ENCODE data around the gene ARHGEF37. TPM values are rescaled to one million over a fixed set of nuclear protein-coding genes. Genes with fewer than 3 reads are reported as not detected.

The ARHGEF37 gene
- polyA plus RNA-seq, 1 donor from 2014 or later, result 0.36 TPM

DNA sequence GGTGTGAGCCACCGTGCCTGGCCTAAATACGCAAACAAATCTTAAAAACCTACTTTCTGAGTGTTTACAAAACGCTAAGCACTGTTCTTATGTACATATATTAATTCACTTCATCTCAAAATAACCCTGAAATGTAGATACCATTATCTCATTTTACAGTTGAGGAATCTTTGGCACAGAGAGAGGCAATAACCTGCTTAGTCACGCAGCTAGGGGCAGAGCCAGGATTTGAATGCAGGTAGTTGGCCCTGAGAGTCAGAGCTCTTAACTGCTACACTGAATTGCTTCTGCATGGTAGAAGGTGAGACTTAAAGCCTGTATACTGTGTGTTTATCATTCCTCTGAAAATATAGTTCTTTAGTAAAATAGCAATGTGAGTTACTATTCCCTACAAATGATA, 21.9 kb downstream of the ARHGEF37 start:
- Mint-ChIP-seq H3K27ac (no peak overlapping the region), H3K9me3 (no peaks in the 10 kb centered on the region), H3K4me3 (peak overlapping the region in 1 of 4 donors; percentile 28), H3K27me3 (no peaks in the 10 kb centered on the region), H3K36me3 (no peaks in the 10 kb centered on the region), H3K4me1 (peaks cover 20 to 26% (median 24%) of the 10 kb centered on the region in 3 donors)

DNA sequence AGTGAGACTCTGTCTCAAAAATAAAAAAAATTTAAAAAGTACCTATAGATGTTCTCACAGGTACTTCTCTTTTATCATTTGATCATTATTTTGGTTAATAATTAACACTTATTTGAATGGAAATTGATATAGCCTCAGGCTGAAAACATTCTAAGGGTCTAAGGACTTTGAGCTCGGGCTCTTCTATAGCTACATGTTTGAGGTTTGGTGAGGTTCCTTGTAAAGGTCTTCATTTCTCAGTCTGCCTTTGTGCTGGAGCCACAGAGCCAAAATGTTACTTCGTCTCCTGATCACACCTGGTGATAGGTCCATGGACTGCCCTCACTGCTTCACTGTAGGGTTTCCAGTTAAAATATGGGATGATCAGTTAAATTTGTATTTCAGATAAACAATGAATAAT, 22.6 kb downstream of the ARHGEF37 start:
- no peaks in the 10 kb centered on the region for H3K27me3 Mint-ChIP-seq
- peaks cover 18 to 22% (median 21%) of the 10 kb centered on the region in 3 donors for H3K4me1 Mint-ChIP-seq
- H3K4me3 Mint-ChIP-seq, result peak overlapping the region in 1 of 4 donors; percentile 63
- no peak overlapping the region for H3K27ac Mint-ChIP-seq
- H3K36me3 Mint-ChIP-seq, result no peaks in the 10 kb centered on the region
- no peaks in the 10 kb centered on the region for H3K9me3 Mint-ChIP-seq

DNA sequence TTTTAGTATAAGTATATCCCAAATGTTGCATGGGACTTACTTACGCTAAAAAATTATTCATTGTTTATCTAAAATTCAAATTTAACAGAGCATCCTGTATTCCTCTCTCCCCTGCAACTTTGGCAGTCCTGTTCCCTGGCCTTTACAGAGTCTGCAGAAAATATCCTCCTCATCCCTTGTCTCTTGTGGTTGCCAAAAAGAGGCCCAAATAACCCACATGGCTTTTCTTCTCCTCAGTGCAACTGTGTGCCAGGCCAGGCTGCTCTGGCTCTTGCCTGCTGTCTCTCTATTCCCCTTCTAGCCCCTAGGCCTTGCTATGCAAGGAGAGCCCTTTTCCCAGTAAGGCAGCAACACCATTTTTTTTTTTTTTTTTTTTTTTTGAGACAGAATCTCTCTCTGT, 23.0 kb downstream of the ARHGEF37 start:
- H3K4me1 Mint-ChIP-seq, result peaks cover 18 to 22% (median 21%) of the 10 kb centered on the region in 3 donors
- H3K9me3 Mint-ChIP-seq, result no peaks in the 10 kb centered on the region
- H3K36me3 Mint-ChIP-seq, result no peaks in the 10 kb centered on the region
- H3K27me3 Mint-ChIP-seq, result no peaks in the 10 kb centered on the region
- no peak overlapping the region for H3K27ac Mint-ChIP-seq
- no peak overlapping the region for H3K4me3 Mint-ChIP-seq

DNA sequence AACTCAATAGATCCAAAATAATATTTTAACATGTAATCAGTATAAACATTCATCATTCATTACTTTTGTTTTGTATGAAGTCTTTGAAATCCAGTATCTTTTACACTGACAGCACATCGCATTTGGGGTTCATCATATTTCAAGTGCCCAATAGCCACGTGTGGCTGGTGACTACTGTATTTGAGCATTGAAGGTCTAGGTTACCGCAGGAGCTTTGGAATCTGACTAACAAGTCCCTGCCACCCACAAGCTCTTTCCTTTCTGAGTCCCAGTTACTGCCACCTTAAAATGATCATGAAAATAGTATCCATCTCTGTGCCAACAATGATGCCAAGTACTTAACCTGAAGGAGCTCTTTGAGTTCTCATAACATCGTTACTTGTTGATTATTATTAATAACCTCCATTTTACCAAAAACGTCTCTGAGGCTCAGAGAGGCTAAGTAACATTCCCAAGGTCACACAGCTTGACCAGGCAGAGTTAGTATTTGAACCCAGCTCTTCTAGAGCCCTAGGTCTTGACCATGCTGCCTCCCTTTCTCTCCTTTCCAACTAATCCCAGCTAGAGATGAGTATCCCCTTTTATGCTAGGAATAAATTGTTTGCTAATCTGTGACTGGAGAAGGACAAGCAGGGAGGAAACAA, 24.2 kb downstream of the ARHGEF37 start:
- H3K4me3 Mint-ChIP-seq, result peak overlapping the region in 2 of 4 donors; percentile 87 to 88
- H3K27ac Mint-ChIP-seq, result peak overlapping the region in 1 of 3 donors; percentile 73
- H3K36me3 Mint-ChIP-seq, result no peaks in the 10 kb centered on the region
- no peaks in the 10 kb centered on the region for H3K9me3 Mint-ChIP-seq
- H3K4me1 Mint-ChIP-seq, result peaks cover 15 to 21% (median 18%) of the 10 kb centered on the region in 3 donors
- no peaks in the 10 kb centered on the region for H3K27me3 Mint-ChIP-seq

DNA sequence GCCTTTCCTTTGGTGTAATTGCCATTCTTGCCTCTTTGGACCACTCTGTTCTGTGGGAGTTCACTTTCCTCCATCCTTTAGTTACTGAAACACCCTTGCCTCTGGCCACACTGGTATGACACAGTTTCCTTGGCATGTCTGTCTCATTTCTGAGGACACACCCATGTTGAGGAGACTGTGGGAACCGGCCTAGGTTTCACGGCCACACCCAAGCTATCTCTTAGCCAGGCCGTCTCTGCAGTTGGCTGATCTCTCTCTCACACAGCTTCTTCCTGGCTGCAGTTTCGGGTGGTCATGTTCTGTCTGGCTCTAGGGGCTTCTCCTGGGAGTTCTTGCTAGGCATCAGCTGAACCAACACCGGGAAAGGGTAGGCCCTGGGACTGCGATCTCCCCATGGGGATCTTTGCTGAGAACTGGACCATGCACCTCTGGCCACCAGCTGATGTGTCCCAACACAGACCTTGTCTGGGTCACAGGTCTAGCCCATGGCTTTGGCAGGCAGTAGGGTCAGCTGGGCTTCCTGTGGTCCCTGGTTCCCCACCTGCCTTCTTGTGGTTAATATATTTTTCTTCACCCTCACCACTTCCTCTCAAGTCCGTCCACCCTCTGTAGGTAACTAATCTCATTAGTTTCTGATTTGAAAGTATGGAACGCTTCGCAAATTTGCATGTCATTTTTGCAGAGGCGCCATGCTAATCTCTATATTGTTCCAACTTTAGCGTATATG, 24.9 kb downstream of the ARHGEF37 start:
- Mint-ChIP-seq H3K4me1 (peaks cover 15 to 20% (median 18%) of the 10 kb centered on the region in 3 donors), H3K27me3 (no peaks in the 10 kb centered on the region), H3K36me3 (no peaks in the 10 kb centered on the region), H3K27ac (peak overlapping the region; percentile 59 to 83 (median 73)), H3K4me3 (peak overlapping the region; percentile 45 to 88 (median 75)), H3K9me3 (no peaks in the 10 kb centered on the region)

DNA sequence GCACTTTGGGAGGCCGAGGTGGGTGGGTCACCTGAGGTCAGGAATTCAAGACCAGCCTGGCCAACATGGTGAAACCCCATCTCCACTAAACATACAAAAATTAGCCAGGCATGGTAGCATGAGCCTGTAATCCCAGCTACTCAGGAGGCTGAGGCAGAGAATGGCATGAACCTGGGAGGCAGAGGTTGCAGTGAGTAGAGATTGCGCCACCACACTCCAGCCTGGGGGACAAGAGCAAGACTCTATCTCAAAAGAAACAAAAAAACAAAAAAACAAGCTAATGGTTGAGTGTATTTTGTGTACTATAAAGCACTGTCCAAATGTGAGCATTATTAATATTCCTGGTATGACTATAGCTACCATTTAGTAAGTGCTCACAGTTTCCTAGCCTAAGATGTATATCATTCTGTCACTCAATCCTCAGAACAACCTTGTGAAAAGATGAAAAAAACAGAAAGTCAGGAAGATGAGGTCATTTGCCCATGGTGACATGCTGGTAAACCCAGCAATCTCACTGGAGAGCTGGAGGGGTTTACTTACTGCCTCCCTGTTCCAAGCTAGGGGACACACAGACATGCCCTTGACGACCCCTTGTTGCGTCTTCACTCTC, 27.7 kb downstream of the ARHGEF37 start:
- peaks cover 15 to 18% (median 18%) of the 10 kb centered on the region in 3 donors for H3K4me1 Mint-ChIP-seq
- H3K9me3 Mint-ChIP-seq, result no peaks in the 10 kb centered on the region
- H3K27me3 Mint-ChIP-seq, result no peaks in the 10 kb centered on the region
- H3K4me3 Mint-ChIP-seq, result no peak overlapping the region
- no peaks in the 10 kb centered on the region for H3K36me3 Mint-ChIP-seq
- H3K27ac Mint-ChIP-seq, result no peak overlapping the region

DNA sequence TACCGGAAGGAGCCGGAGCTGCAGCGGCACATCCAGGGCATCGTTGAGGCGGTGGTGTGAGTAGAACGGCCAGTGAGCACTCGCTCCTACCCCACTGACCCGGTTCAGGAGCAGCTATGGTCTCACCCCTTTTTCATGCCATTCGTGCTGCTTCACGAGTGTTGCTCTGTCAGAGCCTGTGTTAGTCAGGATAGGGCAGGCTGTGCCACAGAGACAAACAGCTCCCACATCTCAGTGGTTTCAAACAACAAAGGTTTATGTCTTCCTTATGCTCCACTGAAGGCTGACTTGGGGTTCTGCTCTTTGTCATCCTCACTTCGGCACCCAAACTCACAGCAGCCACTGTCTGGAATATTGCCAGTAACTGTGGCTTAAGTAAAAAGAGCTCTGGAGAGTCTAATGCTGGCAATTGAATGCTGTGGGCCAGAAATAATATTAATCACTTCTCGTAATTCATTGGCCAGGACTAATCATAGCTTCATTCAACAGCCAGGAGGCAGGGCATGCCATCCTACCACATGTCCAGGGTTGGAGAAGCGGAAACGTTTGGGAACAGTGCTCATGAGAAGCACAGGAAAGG, 28.4 kb downstream of the ARHGEF37 start:
- H3K9me3 Mint-ChIP-seq, result no peaks in the 10 kb centered on the region
- no peaks in the 10 kb centered on the region for H3K27me3 Mint-ChIP-seq
- no peaks in the 10 kb centered on the region for H3K36me3 Mint-ChIP-seq
- peaks cover 15 to 18% (median 18%) of the 10 kb centered on the region in 3 donors for H3K4me1 Mint-ChIP-seq
- no peak overlapping the region for H3K4me3 Mint-ChIP-seq
- H3K27ac Mint-ChIP-seq, result peak overlapping the region in 1 of 3 donors; percentile 74

DNA sequence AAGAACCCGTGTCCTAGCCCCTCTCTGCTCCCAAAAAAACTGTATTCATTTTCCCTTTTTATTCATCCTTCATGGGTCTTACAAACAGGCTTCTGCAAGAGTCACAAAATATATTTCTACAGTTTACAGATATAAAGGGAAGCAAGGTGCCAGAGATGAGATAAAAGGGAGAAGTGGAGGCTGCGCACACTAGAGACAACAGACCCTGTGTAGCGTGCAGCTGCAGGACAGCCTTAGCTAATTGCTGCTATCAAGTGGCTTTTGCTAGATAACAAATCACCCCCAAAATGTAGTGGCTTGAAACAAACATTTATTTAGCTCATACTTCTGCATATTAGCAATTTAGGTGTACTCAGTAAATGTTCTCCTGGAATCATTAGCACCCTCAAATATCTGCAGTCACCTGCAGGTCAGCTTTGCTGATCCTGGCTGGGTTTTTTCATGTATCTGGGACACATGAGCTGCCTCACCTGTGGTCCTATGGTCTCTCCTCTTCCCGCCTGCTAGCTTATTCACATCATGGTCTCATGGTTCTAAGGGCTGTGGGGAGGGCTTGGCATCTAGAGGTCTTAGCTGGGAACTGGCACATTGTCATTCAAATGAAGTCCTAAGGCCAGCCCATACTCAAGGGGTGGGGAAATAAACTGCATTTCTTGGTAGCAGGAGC, 29.4 kb downstream of the ARHGEF37 start:
- Mint-ChIP-seq H3K27ac (no peak overlapping the region), H3K27me3 (no peaks in the 10 kb centered on the region), H3K36me3 (no peaks in the 10 kb centered on the region), H3K4me3 (no peak overlapping the region), H3K4me1 (peaks cover 15 to 16% (median 15%) of the 10 kb centered on the region in 3 donors), H3K9me3 (no peaks in the 10 kb centered on the region)

DNA sequence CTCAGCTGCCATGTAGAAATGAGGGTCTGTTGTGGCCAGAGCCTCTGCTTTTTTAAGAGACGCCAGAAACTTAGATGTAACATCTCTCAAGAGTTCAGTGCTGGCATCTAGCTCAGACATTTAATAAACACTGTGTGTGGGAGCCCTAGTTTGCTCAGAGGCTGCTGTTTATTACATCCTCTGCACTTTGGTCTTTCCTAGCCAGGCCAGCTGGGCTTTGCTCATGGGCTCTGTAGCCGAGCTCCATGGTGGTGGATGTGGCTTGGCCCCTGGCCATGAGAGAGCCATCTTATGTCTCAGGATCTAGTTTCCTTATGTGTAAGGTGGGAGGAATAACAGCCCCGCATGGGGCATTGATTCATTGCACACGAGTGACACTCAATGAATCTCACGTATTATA, 30.0 kb downstream of the ARHGEF37 start:
- peaks cover 9 to 14% (median 13%) of the 10 kb centered on the region in 3 donors for H3K4me1 Mint-ChIP-seq
- no peaks in the 10 kb centered on the region for H3K9me3 Mint-ChIP-seq
- H3K4me3 Mint-ChIP-seq, result no peak overlapping the region
- H3K27ac Mint-ChIP-seq, result no peak overlapping the region
- H3K27me3 Mint-ChIP-seq, result no peaks in the 10 kb centered on the region
- peaks cover 2% of the 10 kb centered on the region for H3K36me3 Mint-ChIP-seq

DNA sequence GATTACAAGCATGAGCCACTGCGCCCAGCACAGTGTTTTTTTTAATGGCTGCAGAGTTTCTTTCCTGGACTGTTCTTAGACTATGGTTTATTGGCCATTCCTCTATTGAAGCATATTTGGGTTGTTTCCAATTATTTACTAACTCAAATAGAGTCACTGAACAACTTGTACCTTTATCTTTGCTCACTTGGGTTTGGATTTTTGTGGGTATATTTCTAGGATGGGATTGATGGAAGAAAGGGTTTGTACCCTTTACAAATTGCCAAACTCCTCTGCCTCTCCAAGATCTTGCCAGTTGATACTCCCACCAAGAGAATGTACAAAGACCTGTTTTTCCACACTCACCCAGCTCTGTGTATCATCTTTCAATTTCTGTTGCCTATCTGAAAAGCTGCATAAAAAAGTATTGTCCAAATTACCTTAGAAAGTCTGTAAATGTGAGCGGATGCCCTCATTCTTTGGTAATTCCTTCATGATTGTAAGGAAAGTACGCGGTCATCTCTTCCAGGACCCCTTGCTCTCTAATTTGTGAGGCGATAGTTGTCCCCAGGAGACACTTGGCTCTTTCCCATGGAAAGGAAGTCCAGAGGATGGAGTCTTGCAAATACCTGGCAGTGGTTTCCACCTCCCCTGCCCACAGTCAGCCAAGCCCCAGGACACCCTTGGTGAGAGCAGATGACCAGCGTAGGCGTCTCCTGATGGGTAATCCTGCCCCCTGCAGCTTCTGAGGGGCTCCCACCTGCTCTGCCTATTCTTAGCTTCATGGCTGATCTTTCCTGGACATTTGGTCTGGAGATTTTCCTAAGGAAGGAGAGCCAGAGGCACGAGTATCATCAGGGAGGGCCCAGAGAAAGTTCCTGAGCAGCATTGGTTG, 33.0 kb downstream of the ARHGEF37 start:
- Mint-ChIP-seq H3K27me3 (no peaks in the 10 kb centered on the region), H3K27ac (no peak overlapping the region), H3K4me1 (peaks cover 20 to 28% (median 20%) of the 10 kb centered on the region in 3 donors), H3K9me3 (no peaks in the 10 kb centered on the region), H3K36me3 (peaks cover 2% of the 10 kb centered on the region), H3K4me3 (no peak overlapping the region)

DNA sequence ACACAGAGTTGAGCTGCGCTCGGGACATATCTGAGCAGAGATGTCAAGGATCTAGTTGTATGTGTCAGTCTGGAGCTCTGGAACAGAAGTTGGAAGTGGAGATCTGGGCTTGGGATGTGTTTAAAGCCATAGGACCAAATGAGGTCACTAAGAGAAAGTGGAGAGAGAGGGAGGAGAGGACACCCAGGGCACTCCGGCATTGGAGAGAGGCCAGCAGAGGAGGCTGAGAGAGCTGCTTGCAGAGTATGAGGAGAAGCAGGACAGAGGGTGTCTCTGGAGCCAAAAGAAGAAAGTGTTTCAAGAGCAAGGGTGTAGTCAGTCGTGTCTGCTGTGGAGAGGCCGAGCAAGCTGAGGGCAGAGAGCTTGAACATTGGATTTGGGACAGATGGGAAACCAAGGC, 34.7 kb downstream of the ARHGEF37 start:
- no peaks in the 10 kb centered on the region for H3K27me3 Mint-ChIP-seq
- peak overlapping the region in 1 of 3 donors; percentile 25 for H3K27ac Mint-ChIP-seq
- H3K9me3 Mint-ChIP-seq, result no peaks in the 10 kb centered on the region

DNA sequence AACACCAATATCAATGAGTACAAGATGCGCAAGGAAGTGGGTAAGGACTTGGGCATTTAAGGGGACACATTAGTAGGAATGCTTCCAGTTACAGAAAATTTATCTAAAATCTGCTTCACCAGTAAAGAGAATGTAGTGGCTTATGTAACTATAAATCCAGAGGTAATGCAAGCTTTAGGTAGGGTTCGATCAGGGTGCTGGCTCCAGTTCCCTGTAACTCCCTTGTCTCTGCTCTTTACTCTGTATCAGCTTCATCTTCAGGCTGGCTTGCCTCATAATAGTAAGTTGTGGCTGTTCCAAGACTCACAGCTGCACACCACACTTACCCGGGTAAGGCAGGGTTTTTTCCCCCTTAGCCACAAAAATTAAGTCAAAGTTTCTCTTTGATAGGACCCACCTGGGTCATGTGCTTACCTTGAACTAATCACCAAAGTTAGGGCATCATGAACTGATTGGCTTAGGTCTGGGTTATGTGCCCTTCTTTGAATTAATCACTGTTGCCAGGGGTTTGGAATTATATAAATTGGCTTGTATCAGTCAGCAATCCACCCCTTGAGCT, 35.5 kb downstream of the ARHGEF37 start:
- Mint-ChIP-seq H3K4me3 (peak overlapping the region in 1 of 4 donors; percentile 77), H3K27ac (peak overlapping the region; percentile 23 to 89 (median 82)), H3K9me3 (no peaks in the 10 kb centered on the region), H3K4me1 (peaks cover 20 to 28% (median 20%) of the 10 kb centered on the region in 3 donors), H3K27me3 (no peaks in the 10 kb centered on the region), H3K36me3 (peaks cover 2% of the 10 kb centered on the region)

More for the DNA sequence above, 34.7 kb downstream of the ARHGEF37 start:
- no peak overlapping the region for H3K4me3 Mint-ChIP-seq
- H3K4me1 Mint-ChIP-seq, result peaks cover 20 to 28% (median 20%) of the 10 kb centered on the region in 3 donors
- peaks cover 2% of the 10 kb centered on the region for H3K36me3 Mint-ChIP-seq

DNA sequence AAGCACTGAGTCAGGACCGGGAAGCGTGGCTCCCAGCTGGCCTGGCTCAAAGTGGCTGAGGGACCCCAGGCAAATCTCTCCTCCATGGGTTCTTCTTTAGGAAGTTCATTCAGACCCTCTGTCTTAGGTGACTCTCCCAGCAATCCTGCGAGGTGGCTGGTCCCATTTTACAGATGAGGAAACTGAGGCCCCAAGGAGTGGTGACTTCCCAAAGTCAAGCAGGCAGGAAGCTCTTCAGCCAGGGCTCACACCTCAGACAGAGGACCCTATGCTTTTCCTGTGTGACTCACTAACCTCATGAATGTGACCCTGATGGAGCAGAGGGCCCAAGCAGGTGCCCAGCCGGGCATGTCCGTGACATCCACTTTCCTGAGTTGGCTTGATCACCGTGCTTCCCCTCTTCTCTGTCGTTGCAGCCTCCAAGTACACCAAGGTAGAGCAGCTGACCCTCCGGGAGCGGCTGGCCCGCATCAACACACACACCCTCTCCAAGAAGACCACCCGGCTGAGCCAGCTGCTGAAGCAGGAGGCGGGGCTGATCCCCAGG, 36.5 kb downstream of the ARHGEF37 start:
- Mint-ChIP-seq H3K27ac (peak overlapping the region; percentile 88 to 95 (median 89)), H3K36me3 (peaks cover 2% of the 10 kb centered on the region), H3K4me1 (peaks cover 20 to 28% (median 20%) of the 10 kb centered on the region in 3 donors), H3K4me3 (peak overlapping the region; percentile 49 to 96 (median 74)), H3K9me3 (no peaks in the 10 kb centered on the region), H3K27me3 (no peaks in the 10 kb centered on the region)
